HG02798 (cell line): ENCODE measurements around the gene PPP2R5A.
"Not testable (repeated sequence)": the region's sequence is repeated elsewhere in the genome, so short reads cannot be mapped to it uniquely, and the experiment has no call there.

Experiments used
- ATAC-seq: cut with Tn5 transposase; IDR thresholded peaks from one replicate; pipeline ENCODE4 v1.9.1; 2021; ENCODE audit warnings: mild to moderate bottlenecking; ENCODE audit not compliant: unreplicated experiment, poor library complexity

PPP2R5A gene

DNA sequence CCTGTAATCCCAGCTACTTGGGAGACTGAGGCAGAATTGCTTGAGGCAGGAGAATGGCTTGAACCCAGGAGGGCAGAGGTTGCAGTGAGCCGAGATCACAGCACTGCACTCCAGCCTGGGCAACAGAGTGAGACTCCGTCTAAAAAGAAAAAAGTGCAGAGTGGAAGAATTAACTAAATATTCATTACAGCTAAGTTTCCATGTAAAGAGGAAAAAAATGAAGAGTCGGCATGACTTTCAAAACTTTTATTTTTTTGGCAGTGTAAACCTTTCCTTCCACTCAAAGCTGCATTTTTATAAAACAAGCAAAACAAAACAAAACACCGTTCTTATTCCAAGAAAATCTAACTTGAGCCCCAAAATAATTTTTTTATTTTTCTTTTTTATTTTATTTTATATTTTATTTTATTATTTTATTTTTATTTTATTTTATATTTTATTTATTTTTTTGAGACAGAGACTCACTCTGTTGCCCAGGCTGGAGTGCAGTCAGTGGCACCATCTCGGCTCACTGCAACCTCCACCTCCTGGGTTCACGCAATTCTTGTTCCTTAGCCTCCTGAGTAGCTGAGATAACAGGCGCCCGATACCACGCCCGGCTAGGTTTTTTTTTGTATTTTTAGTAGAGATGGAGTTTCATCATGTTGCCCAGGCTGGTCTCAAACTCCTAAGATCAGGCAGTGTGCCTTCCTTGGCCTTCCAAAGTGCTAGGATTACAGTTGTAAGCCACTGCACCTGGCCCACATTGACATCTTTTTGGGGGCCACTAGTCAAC is 66.6 kb downstream of the PPP2R5A start:
- no peak for ATAC-seq

GRCh38 chr1:212353181-212353580 is 68.0 kb downstream of the PPP2R5A start:
- no peak for ATAC-seq

- no peak for ATAC-seq
Observed at GRCh38 chr1:212354464-212354863, 69.3 kb downstream of the PPP2R5A start.

GRCh38 chr1:212355230-212355969 is 70.2 kb downstream of the PPP2R5A start:
- ATAC-seq, result no peak

- no peak for ATAC-seq
Observed at GRCh38 chr1:212359794-212360479, 74.7 kb downstream of the PPP2R5A start.

GRCh38 chr1:212364985-212365384 is 79.8 kb downstream of the PPP2R5A start:
- no peak for ATAC-seq

- ATAC-seq, result no peak
Observed at GRCh38 chr1:212366901-212367300, 81.7 kb downstream of the PPP2R5A start.

GRCh38 chr1:212367474-212368072 is 82.4 kb downstream of the PPP2R5A start:
- ATAC-seq, result no peak

DNA sequence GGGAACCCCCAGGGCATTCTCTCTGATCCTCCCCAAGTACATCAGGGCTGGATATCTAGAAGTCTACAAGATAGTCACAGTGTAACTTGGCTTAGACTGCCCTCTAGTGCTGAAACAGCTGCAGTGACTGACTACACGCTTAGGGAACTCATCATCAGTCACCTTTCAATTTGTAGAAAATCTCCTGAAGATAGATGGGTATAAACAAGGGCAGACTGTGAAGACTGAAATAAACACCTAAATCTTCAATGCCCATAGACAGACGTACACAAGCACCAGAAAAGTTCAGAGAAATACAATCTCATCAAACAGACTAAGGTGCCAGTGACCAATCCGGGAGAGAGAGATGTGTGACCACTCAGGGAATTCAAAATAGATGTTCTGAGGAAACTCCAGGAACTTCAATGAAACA is 82.9 kb downstream of the PPP2R5A start:
- ATAC-seq, result peak; percentile 80

- ATAC-seq, result no peak
Observed at GRCh38 chr1:212375986-212376385, 90.8 kb downstream of the PPP2R5A start.

DNA sequence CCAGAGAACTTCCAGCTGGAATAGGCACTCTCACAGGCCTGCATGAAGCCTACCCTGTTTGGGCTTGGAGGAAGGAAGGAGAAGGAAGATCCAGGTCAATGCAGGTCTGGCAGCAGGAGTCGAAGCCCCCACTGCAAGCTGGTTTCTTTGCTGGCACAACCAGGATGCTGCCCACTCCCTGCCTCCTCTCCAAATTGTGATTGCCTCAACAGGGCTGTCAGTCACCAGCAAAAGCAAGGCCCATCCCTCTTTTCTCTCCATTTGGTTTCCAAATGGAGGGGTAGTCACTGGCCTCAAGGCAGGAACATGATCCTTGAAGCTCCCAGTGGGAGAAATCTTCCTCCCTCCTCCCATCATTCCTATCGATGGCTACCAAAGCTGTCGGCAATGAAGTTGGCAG is 92.4 kb downstream of the PPP2R5A start:
- no peak for ATAC-seq

DNA sequence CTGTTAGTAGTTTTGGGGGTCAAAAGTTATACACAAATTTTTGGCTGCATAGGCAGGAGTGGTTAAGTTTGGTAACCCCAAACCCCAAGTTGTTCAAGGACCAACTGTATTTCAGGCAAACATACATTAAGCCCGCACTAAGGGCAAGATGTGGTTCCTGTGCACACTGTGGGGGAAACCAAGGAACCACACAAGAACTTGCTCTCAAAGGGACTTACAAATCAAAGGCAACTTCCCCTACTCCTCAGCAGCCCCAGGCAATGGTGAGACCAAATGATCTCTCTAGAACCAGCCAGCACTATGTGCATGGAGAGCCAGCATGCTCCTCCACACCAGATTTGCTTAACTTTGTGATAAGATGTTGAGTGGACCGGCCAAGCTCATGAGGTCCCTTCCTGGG is 94.2 kb downstream of the PPP2R5A start:
- ATAC-seq, result no peak

DNA sequence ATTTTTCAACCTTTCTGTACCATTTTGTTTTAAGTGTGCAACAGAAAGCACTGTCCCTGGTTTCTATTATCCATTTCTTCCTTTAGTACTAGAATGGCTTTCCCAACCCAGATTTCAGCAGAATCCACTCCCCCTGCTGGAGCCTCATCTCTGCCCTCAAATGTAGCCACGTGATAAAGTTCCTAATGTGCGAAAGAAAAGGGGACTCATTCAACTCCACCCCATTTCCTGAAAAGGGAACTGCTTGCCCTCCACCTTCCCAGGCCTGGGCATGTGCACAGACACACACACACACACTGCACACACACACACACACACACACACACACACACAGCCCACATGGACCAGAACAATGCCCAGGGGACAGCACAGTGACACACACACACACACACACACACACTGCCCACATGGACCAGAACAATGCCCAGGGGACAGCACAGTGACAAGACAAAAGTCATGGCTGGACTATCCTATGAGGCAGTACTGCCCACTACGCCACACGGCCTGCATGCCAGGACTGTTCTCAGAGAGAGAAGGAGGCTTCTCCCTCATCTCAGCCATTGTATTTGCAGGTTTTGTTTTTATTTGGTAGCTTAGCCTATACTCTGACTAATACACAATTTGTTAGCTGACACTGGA is 96.3 kb downstream of the PPP2R5A start:
- ATAC-seq, result no peak

- ATAC-seq, result no peak
Observed at GRCh38 chr1:212386029-212386428, 100.8 kb downstream of the PPP2R5A start.

- ATAC-seq, result no peak
Observed at GRCh38 chr1:212388985-212389716, 103.9 kb downstream of the PPP2R5A start.

DNA sequence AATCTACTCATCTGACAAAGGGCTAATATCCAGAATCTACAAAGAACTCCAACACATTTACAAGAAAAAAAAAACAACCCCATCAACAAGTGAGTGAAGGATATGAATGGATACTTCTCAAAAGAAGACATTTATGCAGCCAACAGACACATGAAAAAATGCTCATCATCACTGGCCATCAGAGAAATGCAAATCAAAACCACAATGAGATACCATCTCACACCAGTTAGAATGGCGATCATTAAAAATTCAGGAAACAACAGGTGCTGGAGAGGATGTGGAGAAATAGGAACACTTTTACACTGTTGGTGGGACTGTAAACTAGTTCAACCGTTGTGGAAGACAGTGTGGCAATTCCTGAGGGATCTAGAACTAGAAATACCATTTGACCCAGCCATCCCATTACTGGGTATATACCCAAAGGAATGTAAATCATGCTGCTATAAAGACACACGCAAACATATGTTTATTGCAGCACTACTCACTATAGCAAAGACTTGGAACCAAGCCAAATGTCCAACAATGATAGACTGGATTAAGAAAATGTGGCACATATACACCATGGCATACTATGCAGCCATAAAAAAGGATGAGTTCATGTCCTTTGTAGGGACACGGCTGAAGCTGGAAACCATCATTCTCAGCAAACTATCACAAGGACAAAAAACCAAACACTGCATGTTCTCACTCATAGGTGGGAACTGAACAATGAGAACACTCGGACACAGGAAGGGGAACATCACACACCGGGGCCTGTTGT is 110.6 kb downstream of the PPP2R5A start:
- not testable (repeated sequence) for ATAC-seq

DNA sequence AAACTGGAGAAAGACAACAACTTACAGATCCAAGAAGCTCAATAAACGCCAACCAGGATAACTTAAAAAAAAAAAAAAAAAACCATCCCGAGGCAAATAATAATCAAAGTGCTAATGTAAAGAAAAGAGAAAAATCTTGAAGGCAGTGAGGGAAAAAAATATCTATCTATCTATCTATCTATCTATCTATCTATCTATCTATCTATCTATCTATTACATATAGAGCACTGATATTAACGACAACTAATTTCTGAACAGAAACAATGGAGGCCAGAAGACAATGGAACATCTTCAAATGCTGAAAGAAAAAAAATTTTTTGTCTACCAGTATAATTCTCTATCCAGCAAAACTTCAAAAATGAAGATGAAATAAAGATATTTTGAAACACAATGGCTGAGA is 111.4 kb downstream of the PPP2R5A start:
- no peak for ATAC-seq

GRCh38 chr1:212397171-212397570 is 112.0 kb downstream of the PPP2R5A start:
- ATAC-seq, result no peak

DNA sequence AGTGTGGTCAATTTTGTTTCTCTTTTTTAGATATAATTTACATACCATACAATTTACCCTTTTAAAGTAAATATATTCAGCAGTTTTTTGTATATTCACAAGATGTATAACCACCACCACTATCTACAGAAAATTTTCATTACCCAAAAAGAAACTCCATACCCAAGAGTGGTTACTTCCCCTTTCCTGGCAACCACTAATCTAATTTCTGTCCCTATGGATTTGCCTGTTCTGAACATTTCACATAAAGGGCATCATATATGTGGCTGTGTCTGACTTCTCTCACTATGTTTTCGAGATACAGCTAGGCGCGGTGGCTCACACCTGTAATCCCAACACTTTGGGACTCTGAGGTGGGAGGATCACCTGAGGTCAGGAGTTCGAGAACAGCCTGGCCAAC is 115.8 kb downstream of the PPP2R5A start:
- no peak for ATAC-seq
